Ishikawa (cell line): Measurements from ENCODE around the gene UNC93A.

Source experiments
- CEBPB ChIP-seq: IDR thresholded peaks from 2 replicates; pipeline ENCODE4 v1.6.1; 2012
- CREB1 ChIP-seq: IDR thresholded peaks from 2 replicates; pipeline ENCODE4 v1.6.1; 2012; ENCODE audit warnings: low read depth
- EP300 ChIP-seq: IDR thresholded peaks from 2 replicates; pipeline ENCODE4 v1.6.1; 2012; ENCODE audit warnings: borderline replicate concordance
- FOXM1 ChIP-seq: IDR thresholded peaks from 2 replicates; pipeline ENCODE4 v1.6.1; 2012; ENCODE audit warnings: low read depth, borderline replicate concordance
- MAX ChIP-seq: IDR thresholded peaks from 2 replicates; pipeline ENCODE4 v1.6.1; 2012
- NFIC ChIP-seq: IDR thresholded peaks from 2 replicates; pipeline ENCODE4 v1.6.1; 2012
- RAD21 ChIP-seq: IDR thresholded peaks from 2 replicates; pipeline ENCODE4 v1.6.1; 2012; ENCODE audit warnings: low read depth
- TAF1 ChIP-seq: IDR thresholded peaks from 2 replicates; pipeline ENCODE4 v1.6.1; 2012; ENCODE audit warnings: low read depth, mild to moderate bottlenecking
- TCF12 ChIP-seq: IDR thresholded peaks from 2 replicates; pipeline ENCODE4 v1.6.1; 2012; ENCODE audit warnings: low read depth
- TEAD4 ChIP-seq: IDR thresholded peaks from 2 replicates; pipeline ENCODE4 v1.6.1; 2012
- USF1 ChIP-seq: IDR thresholded peaks from 2 replicates; pipeline ENCODE4 v1.6.1; 2012
- YY1 ChIP-seq: IDR thresholded peaks from 2 replicates; pipeline ENCODE4 v1.6.1; 2012; ENCODE audit warnings: low read depth
- ZBTB7A ChIP-seq: IDR thresholded peaks from 2 replicates; pipeline ENCODE4 v1.6.1; 2012; ENCODE audit warnings: low read depth
- TF ChIP-seq, protein P1 (sequence below): IDR thresholded peaks from 2 replicates; pipeline ENCODE4 v1.6.1; 2012; ENCODE audit warnings: low read depth, mild to moderate bottlenecking

DNA sequence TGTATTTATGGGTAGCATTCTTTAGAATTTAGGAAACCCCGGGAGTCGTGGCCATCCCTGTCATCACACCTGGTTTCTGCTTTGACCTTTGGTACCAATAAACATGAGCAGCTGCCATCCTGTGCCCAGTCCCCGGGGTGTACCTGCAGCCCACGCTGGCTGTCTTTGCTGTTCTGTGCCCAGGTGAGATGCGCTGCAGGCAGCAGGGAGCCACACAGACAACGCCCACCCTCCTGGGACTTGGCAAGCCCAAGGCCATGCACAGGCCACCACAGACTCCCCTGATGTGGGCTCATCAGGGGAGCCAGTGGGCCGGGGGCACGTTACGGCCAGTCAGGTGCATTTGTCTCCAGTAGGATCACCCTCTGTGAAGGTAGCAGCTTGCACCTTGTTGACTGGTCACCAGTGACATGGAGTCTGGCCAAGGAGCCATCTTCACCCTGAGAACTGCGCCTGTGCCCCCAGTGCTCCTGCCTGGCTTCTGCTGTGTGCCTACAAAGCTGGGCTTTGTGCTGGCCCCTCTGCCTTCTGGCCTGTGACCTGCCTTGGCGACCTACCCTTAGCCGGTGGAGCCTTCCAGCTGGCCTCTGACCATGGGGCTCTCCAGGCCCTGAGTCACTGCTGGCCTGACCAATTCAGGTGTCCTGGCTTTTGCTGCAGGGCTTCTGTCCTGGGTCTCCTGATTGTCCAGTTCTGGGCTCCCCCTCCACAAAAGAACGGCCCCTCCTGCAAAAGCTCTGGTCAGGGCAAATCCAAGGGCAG, 14.2 kb upstream of the UNC93A start:
- TF ChIP-seq TCF12 = no peak
- TF ChIP-seq RAD21 = no peak
- TF ChIP-seq, protein P1, sequence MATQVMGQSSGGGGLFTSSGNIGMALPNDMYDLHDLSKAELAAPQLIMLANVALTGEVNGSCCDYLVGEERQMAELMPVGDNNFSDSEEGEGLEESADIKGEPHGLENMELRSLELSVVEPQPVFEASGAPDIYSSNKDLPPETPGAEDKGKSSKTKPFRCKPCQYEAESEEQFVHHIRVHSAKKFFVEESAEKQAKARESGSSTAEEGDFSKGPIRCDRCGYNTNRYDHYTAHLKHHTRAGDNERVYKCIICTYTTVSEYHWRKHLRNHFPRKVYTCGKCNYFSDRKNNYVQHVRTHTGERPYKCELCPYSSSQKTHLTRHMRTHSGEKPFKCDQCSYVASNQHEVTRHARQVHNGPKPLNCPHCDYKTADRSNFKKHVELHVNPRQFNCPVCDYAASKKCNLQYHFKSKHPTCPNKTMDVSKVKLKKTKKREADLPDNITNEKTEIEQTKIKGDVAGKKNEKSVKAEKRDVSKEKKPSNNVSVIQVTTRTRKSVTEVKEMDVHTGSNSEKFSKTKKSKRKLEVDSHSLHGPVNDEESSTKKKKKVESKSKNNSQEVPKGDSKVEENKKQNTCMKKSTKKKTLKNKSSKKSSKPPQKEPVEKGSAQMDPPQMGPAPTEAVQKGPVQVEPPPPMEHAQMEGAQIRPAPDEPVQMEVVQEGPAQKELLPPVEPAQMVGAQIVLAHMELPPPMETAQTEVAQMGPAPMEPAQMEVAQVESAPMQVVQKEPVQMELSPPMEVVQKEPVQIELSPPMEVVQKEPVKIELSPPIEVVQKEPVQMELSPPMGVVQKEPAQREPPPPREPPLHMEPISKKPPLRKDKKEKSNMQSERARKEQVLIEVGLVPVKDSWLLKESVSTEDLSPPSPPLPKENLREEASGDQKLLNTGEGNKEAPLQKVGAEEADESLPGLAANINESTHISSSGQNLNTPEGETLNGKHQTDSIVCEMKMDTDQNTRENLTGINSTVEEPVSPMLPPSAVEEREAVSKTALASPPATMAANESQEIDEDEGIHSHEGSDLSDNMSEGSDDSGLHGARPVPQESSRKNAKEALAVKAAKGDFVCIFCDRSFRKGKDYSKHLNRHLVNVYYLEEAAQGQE = no peak
- no peak for TF ChIP-seq TAF1
- TF ChIP-seq NFIC = no peak
- TF ChIP-seq ZBTB7A = no peak
- TF ChIP-seq EP300 = no peak
- TF ChIP-seq YY1 = no peak
- TF ChIP-seq CREB1 = no peak
- no peak for TF ChIP-seq MAX
- TF ChIP-seq CEBPB = no peak
- no peak for TF ChIP-seq FOXM1
- no peak for TF ChIP-seq TEAD4
- TF ChIP-seq USF1 = no peak
